ENCODE measurements around the gene OR10G8.

Gene OR10G8

DNA sequence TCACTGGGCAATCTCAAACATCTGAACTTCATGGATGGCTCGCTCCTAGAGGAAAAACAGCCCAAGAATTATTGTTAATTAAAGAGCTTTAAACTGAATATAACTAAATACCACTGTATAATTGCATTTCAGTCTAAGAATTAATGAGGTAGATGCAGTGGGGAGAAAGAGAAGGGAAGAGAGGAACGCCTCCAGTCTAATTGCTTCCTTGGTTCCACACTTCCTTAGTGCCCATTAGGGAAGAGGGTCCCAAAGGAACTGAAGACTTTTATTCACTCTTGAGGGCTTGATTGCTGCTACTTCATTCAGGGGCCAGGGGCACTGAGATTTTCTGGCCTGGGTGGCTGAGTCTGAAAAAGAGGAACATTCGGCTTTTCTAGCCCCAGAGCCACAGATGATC, 26.4 kb downstream of the OR10G8 start:
- ChIA-PET CTCF (interaction anchor here (1.0 kb wide), 1 partner anchor 349 kb away, joined by 3 read pairs; no protein-coding TSS in a partner anchor), POLR2A (no interaction called here)
- no peak overlapping the region for H3K27ac ChIP-seq (ENCODE audit: extremely low read depth, low read depth, low read length)
- TF ChIP-seq ZNF175 (tag by site-specific recombination; IDR thresholded peaks at IDR 0.05), result no peak
- no peak for TF ChIP-seq ZBTB1 (tag by site-specific recombination; IDR thresholded peaks at IDR 0.05)
- TF ChIP-seq ZNF132 (tag by site-specific recombination; IDR thresholded peaks at IDR 0.05; ENCODE audit: borderline replicate concordance), result no peak
- TF ChIP-seq SP3 (tag by site-specific recombination; IDR thresholded peaks at IDR 0.05), result no peak
- no peak for TF ChIP-seq ZNF266 (tag by site-specific recombination; IDR thresholded peaks at IDR 0.05; ENCODE audit: low read depth)
- no peak for TF ChIP-seq ZEB2 (tag by site-specific recombination; IDR thresholded peaks at IDR 0.05)
- TF ChIP-seq ZNF658 (tag by site-specific recombination; IDR thresholded peaks at IDR 0.05), result no peak
- no peak for TF ChIP-seq ZNF514 (tag by site-specific recombination; IDR thresholded peaks at IDR 0.05)
- no peak for TF ChIP-seq MZF1 (tag by site-specific recombination; IDR thresholded peaks at IDR 0.05; ENCODE audit: borderline replicate concordance)
- TF ChIP-seq, protein P1, sequence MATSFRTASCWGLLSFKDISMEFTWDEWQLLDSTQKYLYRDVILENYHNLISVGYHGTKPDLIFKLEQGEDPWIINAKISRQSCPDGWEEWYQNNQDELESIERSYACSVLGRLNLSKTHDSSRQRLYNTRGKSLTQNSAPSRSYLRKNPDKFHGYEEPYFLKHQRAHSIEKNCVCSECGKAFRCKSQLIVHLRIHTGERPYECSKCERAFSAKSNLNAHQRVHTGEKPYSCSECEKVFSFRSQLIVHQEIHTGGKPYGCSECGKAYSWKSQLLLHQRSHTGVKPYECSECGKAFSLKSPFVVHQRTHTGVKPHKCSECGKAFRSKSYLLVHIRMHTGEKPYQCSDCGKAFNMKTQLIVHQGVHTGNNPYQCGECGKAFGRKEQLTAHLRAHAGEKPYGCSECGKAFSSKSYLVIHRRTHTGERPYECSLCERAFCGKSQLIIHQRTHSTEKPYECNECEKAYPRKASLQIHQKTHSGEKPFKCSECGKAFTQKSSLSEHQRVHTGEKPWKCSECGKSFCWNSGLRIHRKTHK (tag by site-specific recombination; IDR thresholded peaks at IDR 0.05), result no peak
- TF ChIP-seq, protein P2, sequence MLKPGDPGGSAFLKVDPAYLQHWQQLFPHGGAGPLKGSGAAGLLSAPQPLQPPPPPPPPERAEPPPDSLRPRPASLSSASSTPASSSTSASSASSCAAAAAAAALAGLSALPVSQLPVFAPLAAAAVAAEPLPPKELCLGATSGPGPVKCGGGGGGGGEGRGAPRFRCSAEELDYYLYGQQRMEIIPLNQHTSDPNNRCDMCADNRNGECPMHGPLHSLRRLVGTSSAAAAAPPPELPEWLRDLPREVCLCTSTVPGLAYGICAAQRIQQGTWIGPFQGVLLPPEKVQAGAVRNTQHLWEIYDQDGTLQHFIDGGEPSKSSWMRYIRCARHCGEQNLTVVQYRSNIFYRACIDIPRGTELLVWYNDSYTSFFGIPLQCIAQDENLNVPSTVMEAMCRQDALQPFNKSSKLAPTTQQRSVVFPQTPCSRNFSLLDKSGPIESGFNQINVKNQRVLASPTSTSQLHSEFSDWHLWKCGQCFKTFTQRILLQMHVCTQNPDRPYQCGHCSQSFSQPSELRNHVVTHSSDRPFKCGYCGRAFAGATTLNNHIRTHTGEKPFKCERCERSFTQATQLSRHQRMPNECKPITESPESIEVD (tag by site-specific recombination; IDR thresholded peaks at IDR 0.05), result no peak
- no peak for TF ChIP-seq ZNF146 (tag by site-specific recombination; IDR thresholded peaks at IDR 0.05)
- TF ChIP-seq, protein P3, sequence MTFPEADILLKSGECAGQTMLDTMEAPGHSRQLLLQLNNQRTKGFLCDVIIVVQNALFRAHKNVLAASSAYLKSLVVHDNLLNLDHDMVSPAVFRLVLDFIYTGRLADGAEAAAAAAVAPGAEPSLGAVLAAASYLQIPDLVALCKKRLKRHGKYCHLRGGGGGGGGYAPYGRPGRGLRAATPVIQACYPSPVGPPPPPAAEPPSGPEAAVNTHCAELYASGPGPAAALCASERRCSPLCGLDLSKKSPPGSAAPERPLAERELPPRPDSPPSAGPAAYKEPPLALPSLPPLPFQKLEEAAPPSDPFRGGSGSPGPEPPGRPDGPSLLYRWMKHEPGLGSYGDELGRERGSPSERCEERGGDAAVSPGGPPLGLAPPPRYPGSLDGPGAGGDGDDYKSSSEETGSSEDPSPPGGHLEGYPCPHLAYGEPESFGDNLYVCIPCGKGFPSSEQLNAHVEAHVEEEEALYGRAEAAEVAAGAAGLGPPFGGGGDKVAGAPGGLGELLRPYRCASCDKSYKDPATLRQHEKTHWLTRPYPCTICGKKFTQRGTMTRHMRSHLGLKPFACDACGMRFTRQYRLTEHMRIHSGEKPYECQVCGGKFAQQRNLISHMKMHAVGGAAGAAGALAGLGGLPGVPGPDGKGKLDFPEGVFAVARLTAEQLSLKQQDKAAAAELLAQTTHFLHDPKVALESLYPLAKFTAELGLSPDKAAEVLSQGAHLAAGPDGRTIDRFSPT (tag by site-specific recombination; IDR thresholded peaks at IDR 0.05), result no peak
- no peak for TF ChIP-seq SP2 (tag by site-specific recombination; IDR thresholded peaks at IDR 0.05)
- TF ChIP-seq GLIS2 (tag by site-specific recombination; IDR thresholded peaks at IDR 0.05), result no peak
- no peak for TF ChIP-seq ZNF202 (tag by site-specific recombination; IDR thresholded peaks at IDR 0.05; ENCODE audit: borderline replicate concordance)
- no peaks in the 10 kb centered on the region for H3K4me1 ChIP-seq (ENCODE audit: control insufficient read depth, insufficient read depth, low read length)
- H3K36me3 ChIP-seq (ENCODE audit: control insufficient read depth in 2 of 2, insufficient read depth in 1 of 2, low read length in 2 of 2), result no peaks in the 10 kb centered on the region
- H3K9me3 ChIP-seq (ENCODE audit: control insufficient read depth, insufficient read depth, low read depth, low read length), result no peaks in the 10 kb centered on the region
- no peak overlapping the region for H3K4me3 ChIP-seq (ENCODE audit: low read depth, low read length)

DNA sequence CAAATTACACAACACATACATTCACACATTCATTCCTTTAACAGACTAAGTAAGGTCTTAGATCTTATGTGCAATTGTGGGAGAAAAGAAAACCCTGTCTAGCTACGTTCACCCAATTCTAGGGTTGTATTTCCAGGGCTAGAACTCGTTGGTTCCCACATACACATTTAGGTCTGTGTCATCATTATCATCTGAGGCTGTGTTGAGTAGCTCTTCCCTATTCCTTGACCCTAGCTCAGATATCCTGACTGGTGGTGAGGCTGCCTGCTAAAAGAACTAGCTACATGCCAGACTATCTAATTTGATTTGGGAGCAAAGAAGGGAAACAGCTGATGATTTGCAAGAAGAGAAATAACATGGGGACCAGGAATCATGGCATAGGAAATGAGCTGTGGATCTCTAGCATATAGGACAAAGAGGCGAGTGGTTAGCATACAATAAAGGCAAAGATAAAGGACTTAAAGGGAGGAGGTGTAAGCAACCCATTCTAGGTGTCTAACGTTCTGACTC, 42.1 kb downstream of the OR10G8 start:
- Histone ChIP-seq H3K4me3 (ENCODE audit: low read depth, low read length) (no peak overlapping the region), H3K36me3 (ENCODE audit: control insufficient read depth in 2 of 2, insufficient read depth in 1 of 2, low read length in 2 of 2) (no peaks in the 10 kb centered on the region), H3K27ac (ENCODE audit: extremely low read depth, low read depth, low read length) (no peak overlapping the region), H3K4me1 (ENCODE audit: control insufficient read depth, insufficient read depth, low read length) (no peaks in the 10 kb centered on the region), H3K9me3 (ENCODE audit: control insufficient read depth, insufficient read depth, low read depth, low read length) (no peaks in the 10 kb centered on the region)
- ChIA-PET CTCF (interaction anchor here (0.6 to 3.6 kb wide), 22 partner anchors 9 to 517 kb away, joined by 3 to 24 read pairs (median 4); no protein-coding TSS in a partner anchor), POLR2A (no interaction called here)
- TF ChIP-seq, protein P4, sequence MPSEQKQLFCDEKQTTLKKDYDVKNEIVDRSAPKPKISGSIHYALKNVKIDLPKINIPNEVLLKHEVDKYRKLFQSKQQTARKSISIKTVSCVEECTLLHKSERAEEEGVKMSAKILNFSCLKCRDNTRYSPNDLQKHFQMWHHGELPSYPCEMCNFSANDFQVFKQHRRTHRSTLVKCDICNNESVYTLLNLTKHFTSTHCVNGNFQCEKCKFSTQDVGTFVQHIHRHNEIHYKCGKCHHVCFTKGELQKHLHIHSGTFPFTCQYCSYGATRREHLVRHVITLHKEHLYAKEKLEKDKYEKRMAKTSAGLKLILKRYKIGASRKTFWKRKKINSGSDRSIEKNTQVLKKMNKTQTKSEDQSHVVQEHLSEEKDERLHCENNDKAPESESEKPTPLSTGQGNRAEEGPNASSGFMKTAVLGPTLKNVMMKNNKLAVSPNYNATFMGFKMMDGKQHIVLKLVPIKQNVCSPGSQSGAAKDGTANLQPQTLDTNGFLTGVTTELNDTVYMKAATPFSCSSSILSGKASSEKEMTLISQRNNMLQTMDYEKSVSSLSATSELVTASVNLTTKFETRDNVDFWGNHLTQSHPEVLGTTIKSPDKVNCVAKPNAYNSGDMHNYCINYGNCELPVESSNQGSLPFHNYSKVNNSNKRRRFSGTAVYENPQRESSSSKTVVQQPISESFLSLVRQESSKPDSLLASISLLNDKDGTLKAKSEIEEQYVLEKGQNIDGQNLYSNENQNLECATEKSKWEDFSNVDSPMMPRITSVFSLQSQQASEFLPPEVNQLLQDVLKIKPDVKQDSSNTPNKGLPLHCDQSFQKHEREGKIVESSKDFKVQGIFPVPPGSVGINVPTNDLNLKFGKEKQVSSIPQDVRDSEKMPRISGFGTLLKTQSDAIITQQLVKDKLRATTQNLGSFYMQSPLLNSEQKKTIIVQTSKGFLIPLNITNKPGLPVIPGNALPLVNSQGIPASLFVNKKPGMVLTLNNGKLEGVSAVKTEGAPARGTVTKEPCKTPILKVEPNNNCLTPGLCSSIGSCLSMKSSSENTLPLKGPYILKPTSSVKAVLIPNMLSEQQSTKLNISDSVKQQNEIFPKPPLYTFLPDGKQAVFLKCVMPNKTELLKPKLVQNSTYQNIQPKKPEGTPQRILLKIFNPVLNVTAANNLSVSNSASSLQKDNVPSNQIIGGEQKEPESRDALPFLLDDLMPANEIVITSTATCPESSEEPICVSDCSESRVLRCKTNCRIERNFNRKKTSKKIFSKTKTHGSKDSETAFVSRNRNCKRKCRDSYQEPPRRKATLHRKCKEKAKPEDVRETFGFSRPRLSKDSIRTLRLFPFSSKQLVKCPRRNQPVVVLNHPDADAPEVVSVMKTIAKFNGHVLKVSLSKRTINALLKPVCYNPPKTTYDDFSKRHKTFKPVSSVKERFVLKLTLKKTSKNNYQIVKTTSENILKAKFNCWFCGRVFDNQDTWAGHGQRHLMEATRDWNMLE (tag by site-specific recombination; conservative IDR thresholded peaks at IDR 0.05; ENCODE audit: low read depth), result no peak
- TF ChIP-seq ZNF132 (tag by site-specific recombination; IDR thresholded peaks at IDR 0.05; ENCODE audit: borderline replicate concordance) (no peak), ZNF169 (tag by site-specific recombination; IDR thresholded peaks at IDR 0.05) (no peak), ZNF571 (tag by site-specific recombination; IDR thresholded peaks at IDR 0.05) (no peak), ZNF513 (tag by site-specific recombination; IDR thresholded peaks at IDR 0.05) (no peak)

Data from HEK293 (cell line).